A549 (cell line): ENCODE results near the gene NTSR1. TPM values are rescaled to one million over a fixed set of nuclear protein-coding genes. Genes with fewer than 3 reads are reported as not detected.

Source experiments
- ATAC-seq, 2 experiments: fragments of 200-7000 bp in 1 of 2; fragments of >200 bp in 1 of 2; cut with Nextera tagmentation in 1 of 2; cut with Tn5 transposase in 1 of 2; 3 replicates each; pipeline versions ENCODE4 v1.8.0 to v1.9.1; 2018 to 2020; ENCODE audit warnings: mild to moderate bottlenecking in 1 of 2, moderate library complexity in 1 of 2
- CTCF ChIA-PET: fragments of 300-600 bp; sonication (Branson Sonifier 250); formaldehyde crosslinking; extraction: SDS; loops from one replicate; lab custom pipeline; 2021; ENCODE audit warnings: antibody characterized with exemption, inconsistent platforms; lab: Yijun Ruan, JAX
- POLR2A ChIA-PET: fragments of 350-600 bp; formaldehyde crosslinking; extraction: SDS; loops from one replicate; lab custom pipeline; 2021; ENCODE audit warnings: antibody characterized with exemption, inconsistent platforms; lab: Yijun Ruan, JAX
- DNase-seq, 2 experiments: peaks; one replicate each; pipeline versions ENCODE4 v3.0.0 to v3.0.0-alpha.2; 2011 to 2016; ENCODE audit warnings: low read depth in 1 of 2, low spot score in 1 of 2
- FAIRE-seq: peaks from 2 replicates; lab custom pipeline; 2011; peaks lifted over from hg19 to GRCh38; lab: Jason Lieb, UNC
- H3K27ac ChIP-seq, 2 experiments: fragments of >200 bp; sonication (Bioruptor Twin); formaldehyde crosslinking; 3 replicates each; pipeline ENCODE4 v1.5.1; 2016 to 2017
- H3K4me1 ChIP-seq: fragments of >200 bp; sonication (Bioruptor Twin); formaldehyde crosslinking; 3 replicates; pipeline ENCODE4 v1.6.1; 2016
- H3K4me2 ChIP-seq: fragments of >200 bp; sonication (Bioruptor Twin); formaldehyde crosslinking; 3 replicates; pipeline ENCODE4 v1.6.1; 2016
- H3K4me3 ChIP-seq: fragments of >200 bp; sonication (Bioruptor Twin); formaldehyde crosslinking; 3 replicates; pipeline ENCODE4 v1.5.1; 2016
- H3K9me3 ChIP-seq: fragments of >200 bp; sonication (Bioruptor Twin); formaldehyde crosslinking; 3 replicates; pipeline ENCODE4 v1.6.1; 2016
- CBX2 ChIP-seq: fragments of 200-600 bp; sonication (generic); IDR thresholded peaks from 2 replicates; pipeline ENCODE4 v1.6.1; 2016; ENCODE audit warnings: low read depth, mild to moderate bottlenecking, borderline replicate concordance
- CEBPB ChIP-seq, 2 experiments: fragments of >200 bp in 1 of 2; sonication (Bioruptor Twin) in 1 of 2; formaldehyde crosslinking in 1 of 2; IDR thresholded peaks; 2 replicates each; pipeline ENCODE4 v1.6.1; 2012 to 2016
- EHF ChIP-seq: fragments of 250-450 bp; sonication (Bioruptor Pico); IDR thresholded peaks from 2 replicates; pipeline ENCODE4 v1.5.0; 2020; ENCODE audit warnings: mild to moderate bottlenecking
- FOXS1 ChIP-seq: fragments of 250-450 bp; sonication (Bioruptor Pico); IDR thresholded peaks from 2 replicates; pipeline ENCODE4 v1.5.0; 2020; ENCODE audit warnings: mild to moderate bottlenecking, moderate library complexity
- GATA3 ChIP-seq: IDR thresholded peaks from 2 replicates; pipeline ENCODE4 v1.6.1; 2012; ENCODE audit warnings: borderline replicate concordance
- HOXA7 ChIP-seq: fragments of 250-450 bp; sonication (Bioruptor Pico); IDR thresholded peaks from 2 replicates; pipeline ENCODE4 v1.5.0; 2020; ENCODE audit warnings: mild to moderate bottlenecking, moderate library complexity
- HOXB13 ChIP-seq: fragments of 250-450 bp; sonication (Bioruptor Pico); IDR thresholded peaks from 2 replicates; pipeline ENCODE4 v1.5.0; 2020; ENCODE audit warnings: low read depth, mild to moderate bottlenecking, moderate library complexity
- JUN ChIP-seq, 2 experiments: fragments of >200 bp; sonication (Bioruptor Twin); formaldehyde crosslinking; IDR thresholded peaks; 2 replicates in 1 of 2; 3 replicates in 1 of 2; pipeline ENCODE4 v1.6.1; 2016 to 2017
- KDM1A ChIP-seq: fragments of 200-600 bp; sonication (generic); IDR thresholded peaks from 2 replicates; pipeline ENCODE4 v1.6.1; 2016; ENCODE audit warnings: low read depth, mild to moderate bottlenecking
- MAZ ChIP-seq: fragments of 150-350 bp; IDR thresholded peaks from 2 replicates; pipeline ENCODE4 v1.6.1; 2014; ENCODE audit warnings: antibody characterized with exemption, low read depth, low read length, borderline replicate concordance
- NFE2L2 ChIP-seq: fragments of 150-350 bp; conservative IDR thresholded peaks from 2 replicates; pipeline ENCODE4 v1.6.1; 2014; ENCODE audit warnings: low read length
- NPAS2 ChIP-seq: fragments of 250-450 bp; sonication (Bioruptor Pico); IDR thresholded peaks from 2 replicates; pipeline ENCODE4 v1.8.0; 2022; ENCODE audit warnings: mild to moderate bottlenecking, moderate library complexity, borderline replicate concordance
- PHF8 ChIP-seq: fragments of 200-600 bp; sonication (generic); IDR thresholded peaks from 2 replicates; pipeline ENCODE4 v1.6.1; 2016; ENCODE audit warnings: low read depth, mild to moderate bottlenecking, antibody characterized with exemption, moderate library complexity, borderline replicate concordance
- POLR2AphosphoS2 ChIP-seq: conservative IDR thresholded peaks from 2 replicates; pipeline ENCODE4 v1.6.1; 2012; ENCODE audit warnings: low read length, improper control_type of control experiment, inconsistent platforms
- SMC3 ChIP-seq: fragments of >200 bp; sonication (Bioruptor Twin); formaldehyde crosslinking; IDR thresholded peaks from 3 replicates; pipeline ENCODE4 v1.6.1; 2018; ENCODE audit warnings: inconsistent platforms
- ZC3H11A ChIP-seq: fragments of 450-650 bp; IDR thresholded peaks from 2 replicates; pipeline ENCODE4 v1.6.1; 2014; ENCODE audit warnings: antibody characterized with exemption, mild to moderate bottlenecking
- ZFP36 ChIP-seq: fragments of 450-650 bp; IDR thresholded peaks from 2 replicates; pipeline ENCODE4 v1.6.1; 2014; ENCODE audit warnings: borderline replicate concordance; ENCODE audit not compliant: partially characterized antibody
- ZSCAN20 ChIP-seq: fragments of 250-450 bp; sonication (Bioruptor Pico); IDR thresholded peaks from 2 replicates; pipeline ENCODE4 v1.8.0; 2022; ENCODE audit warnings: mild to moderate bottlenecking, moderate library complexity
- WGBS: methylation state at CpG from one replicate; pipeline ENCODE4 v1.1.6; 2017; ENCODE audit errors: missing lambda C conversion rate; 5-methylcytosine and 5-hydroxymethylcytosine counted together
- polyA plus RNA-seq, 4 experiments: library from polyadenylated mRNA; depleted of rRNA in 3 of 4; stranded (reverse); fragments of >200 nt; fragmentation: RNase III in 1 of 4; extraction: RNeasy Plus Mini Kit Qiagen cat#74134 plus additional on column Dnase treatment in 1 of 4; gene quantifications; 2 replicates in 3 of 4; 3 replicates in 1 of 4; pipeline ENCODE4 v1.2.3, GENCODE V29; 2011 to 2017
- TF ChIP-seq, protein P1 (sequence below): fragments of >200 bp; sonication (Bioruptor Twin); formaldehyde crosslinking; IDR thresholded peaks from 3 replicates; pipeline ENCODE4 v1.5.1; 2016
- TF ChIP-seq, protein P2 (sequence below): fragments of 450-650 bp; IDR thresholded peaks from 2 replicates; pipeline ENCODE4 v1.6.1; 2014; ENCODE audit warnings: antibody characterized with exemption

The NTSR1 gene
- polyA plus RNA-seq, 2 of the 4 experiments (the other 2 are of a cell fraction), result 0.03 TPM; not detected in 1

DNA sequence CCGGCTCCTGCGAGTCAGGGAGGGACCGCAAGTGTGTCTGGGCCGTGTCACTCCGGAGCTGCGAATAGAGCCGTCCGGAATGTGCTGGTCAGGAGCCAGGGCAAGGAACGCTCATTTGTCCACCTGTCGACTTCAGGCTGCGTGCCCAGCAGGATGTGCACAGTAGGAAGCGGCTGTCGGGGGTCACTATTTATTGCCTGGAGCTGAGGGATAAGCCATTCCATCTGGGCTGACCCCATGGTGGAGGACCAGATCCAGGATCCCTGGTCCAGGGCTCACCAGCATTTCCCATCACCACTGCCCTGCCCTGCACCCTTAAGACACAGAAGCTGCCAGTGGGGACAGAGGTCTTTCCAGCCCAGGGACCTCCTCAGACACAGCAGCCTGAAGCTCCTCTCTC, 14.7 kb downstream of the NTSR1 start:
- WGBS, result 35% methylated on average over 12 of the region's 13 CpGs
- peaks cover 21% of the 10 kb centered on the region; the same call in 2 of the 3 replicates for H3K9me3 ChIP-seq
- H3K4me3 ChIP-seq, result no peak overlapping the region
- H3K27ac ChIP-seq, result no peak overlapping the region
- FAIRE-seq, result no peak
- POLR2A ChIA-PET, result no interaction called here
- TF ChIP-seq, protein P1, sequence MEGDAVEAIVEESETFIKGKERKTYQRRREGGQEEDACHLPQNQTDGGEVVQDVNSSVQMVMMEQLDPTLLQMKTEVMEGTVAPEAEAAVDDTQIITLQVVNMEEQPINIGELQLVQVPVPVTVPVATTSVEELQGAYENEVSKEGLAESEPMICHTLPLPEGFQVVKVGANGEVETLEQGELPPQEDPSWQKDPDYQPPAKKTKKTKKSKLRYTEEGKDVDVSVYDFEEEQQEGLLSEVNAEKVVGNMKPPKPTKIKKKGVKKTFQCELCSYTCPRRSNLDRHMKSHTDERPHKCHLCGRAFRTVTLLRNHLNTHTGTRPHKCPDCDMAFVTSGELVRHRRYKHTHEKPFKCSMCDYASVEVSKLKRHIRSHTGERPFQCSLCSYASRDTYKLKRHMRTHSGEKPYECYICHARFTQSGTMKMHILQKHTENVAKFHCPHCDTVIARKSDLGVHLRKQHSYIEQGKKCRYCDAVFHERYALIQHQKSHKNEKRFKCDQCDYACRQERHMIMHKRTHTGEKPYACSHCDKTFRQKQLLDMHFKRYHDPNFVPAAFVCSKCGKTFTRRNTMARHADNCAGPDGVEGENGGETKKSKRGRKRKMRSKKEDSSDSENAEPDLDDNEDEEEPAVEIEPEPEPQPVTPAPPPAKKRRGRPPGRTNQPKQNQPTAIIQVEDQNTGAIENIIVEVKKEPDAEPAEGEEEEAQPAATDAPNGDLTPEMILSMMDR, result no peak
- TF ChIP-seq GATA3 (no peak), PHF8 (no peak)
- TF ChIP-seq, protein P2, sequence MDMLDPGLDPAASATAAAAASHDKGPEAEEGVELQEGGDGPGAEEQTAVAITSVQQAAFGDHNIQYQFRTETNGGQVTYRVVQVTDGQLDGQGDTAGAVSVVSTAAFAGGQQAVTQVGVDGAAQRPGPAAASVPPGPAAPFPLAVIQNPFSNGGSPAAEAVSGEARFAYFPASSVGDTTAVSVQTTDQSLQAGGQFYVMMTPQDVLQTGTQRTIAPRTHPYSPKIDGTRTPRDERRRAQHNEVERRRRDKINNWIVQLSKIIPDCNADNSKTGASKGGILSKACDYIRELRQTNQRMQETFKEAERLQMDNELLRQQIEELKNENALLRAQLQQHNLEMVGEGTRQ, result no peak
- no peaks in the 10 kb centered on the region for H3K4me1 ChIP-seq
- ATAC-seq, result no peak
- no peak for DNase-seq
- no peak overlapping the region for H3K4me2 ChIP-seq
- CTCF ChIA-PET, result interaction anchor here (0.7 to 3.8 kb wide), 5 partner anchors 8 to 68 kb away, joined by 3 to 13 read pairs (median 4); no protein-coding TSS in a partner anchor

DNA sequence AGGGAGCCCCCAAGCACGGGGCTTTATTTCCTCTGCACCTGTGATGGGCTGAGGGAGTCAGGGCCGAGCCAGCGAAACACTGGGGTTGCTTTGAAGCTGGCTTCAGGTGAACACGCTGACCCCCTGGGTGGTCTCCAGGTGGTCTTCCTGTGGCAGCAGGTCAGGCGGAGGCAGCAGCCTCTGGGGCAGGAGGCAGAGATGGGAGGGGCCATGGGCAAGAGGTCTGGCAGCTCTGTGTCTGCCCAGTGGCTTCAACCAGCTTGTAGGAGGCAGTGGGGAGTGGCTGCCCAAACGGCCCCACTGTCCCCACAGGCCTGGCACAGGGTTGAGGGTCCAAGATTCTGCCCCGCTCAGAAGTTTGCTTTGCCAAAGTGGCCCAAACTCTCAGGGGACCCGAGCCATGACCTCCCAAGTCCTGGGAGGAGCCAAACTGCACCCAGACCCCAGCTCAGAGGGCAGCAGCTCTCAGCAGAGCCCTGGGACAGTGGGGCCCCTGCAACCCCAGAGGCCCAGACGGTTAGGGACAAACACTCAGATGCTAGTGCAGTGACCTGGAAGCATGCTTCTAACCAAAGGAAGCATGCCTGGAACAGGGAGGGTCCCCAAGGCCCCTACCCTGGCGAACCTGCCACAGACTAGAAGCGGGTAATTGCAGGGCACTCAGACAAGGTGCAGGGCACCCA, 15.3 kb downstream of the NTSR1 start:
- no peak for ATAC-seq
- Histone ChIP-seq H3K4me3 (no peak overlapping the region), H3K27ac (no peak overlapping the region)
- TF ChIP-seq NPAS2 (no peak), FOXS1 (no peak), MAZ (no peak), HOXB13 (no peak), POLR2AphosphoS2 (no peak), ZSCAN20 (CRISPR knock-in tag) (no peak), HOXA7 (no peak), CBX2 (no peak), ZFP36 (no peak), NFE2L2 (no peak), CEBPB (IDR thresholded peaks at IDR 0.05) (no peak), ZC3H11A (no peak), EHF (no peak), KDM1A (no peak), JUN (IDR thresholded peaks at IDR 0.05) (no peak), SMC3 (no peak), PHF8 (no peak)
- TF ChIP-seq, protein P1, result no peak
- TF ChIP-seq, all 56 proteins: peak for 0
- no peak for FAIRE-seq
- POLR2A ChIA-PET, result no interaction called here
- CTCF ChIA-PET, result interaction anchor here (0.8 to 3.8 kb wide), 6 partner anchors 9 to 67 kb away, joined by 3 to 13 read pairs (median 4); no protein-coding TSS in a partner anchor
- Histone ChIP-seq H3K9me3 (peaks cover 21% of the 10 kb centered on the region; the same call in 2 of the 3 replicates), H3K4me2 (no peak overlapping the region), H3K4me1 (no peaks in the 10 kb centered on the region)
- DNase-seq, result no peak
- 33% methylated on average over 7 of the region's 11 CpGs for WGBS
